Measurements from ENCODE around the gene RHBDD3.

RHBDD3 gene

GRCh38 chr22:29211066-29211465, 56.7 kb downstream of the RHBDD3 start:
- in situ Hi-C loops (cut with MboI; ENCODE audit: low pct_unique_long_range_greater_than_20kb, low sequenced_read_pairs, unreplicated experiment) = no loop called here
- DNase-seq (ENCODE audit: low spot score) = no peak
- no peak for TF ChIP-seq CTCF (IDR thresholded peaks at IDR 0.05; ENCODE audit: extremely low read depth, insufficient read depth, missing control alignments)
